MV-4-11 (cell line): Measurements from ENCODE around the gene ATXN1.

Experiments
- DNase-seq: peaks from one replicate; lab custom pipeline; 2025; lab: John Stamatoyannopoulos, UW

Gene ATXN1

DNA sequence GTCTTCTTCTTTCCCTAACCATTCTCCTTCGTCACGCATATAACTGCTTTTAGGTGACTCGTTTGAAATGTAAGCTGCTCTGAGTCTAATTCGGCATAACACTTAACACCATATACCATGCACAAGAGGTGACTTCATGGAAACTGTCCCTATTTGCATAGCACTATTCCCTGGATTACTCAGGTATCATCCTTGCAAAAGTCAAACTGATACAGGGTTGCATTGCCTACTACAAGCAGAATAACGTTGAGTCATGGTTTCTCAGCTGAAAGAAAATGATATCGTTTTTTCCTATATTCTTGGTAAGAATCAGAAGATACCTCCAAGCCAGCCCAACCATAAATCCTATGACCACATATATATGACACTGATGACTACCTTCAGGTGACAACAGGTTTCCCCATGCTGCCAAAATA is 227.5 kb downstream of the ATXN1 start:
- no peak for DNase-seq

DNA sequence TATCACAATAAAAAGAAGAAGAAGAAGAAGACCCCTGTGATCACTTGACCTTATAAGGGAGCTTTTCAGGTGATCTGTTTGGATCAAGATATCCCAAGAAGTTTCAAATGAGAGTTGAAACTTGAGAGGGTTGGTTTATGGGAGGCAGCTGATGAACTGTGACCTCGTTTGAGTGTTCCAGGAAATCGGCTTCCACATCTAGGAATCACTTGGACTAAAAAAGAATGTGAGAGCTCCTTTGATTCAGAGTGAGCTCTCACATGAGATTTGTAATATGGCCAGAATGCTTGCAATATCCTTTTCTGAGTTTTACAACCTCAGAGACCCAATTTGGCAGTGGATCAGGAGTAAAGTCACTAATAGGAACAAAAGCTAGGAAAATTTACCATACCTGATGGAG is 228.1 kb downstream of the ATXN1 start:
- no peak for DNase-seq

DNA sequence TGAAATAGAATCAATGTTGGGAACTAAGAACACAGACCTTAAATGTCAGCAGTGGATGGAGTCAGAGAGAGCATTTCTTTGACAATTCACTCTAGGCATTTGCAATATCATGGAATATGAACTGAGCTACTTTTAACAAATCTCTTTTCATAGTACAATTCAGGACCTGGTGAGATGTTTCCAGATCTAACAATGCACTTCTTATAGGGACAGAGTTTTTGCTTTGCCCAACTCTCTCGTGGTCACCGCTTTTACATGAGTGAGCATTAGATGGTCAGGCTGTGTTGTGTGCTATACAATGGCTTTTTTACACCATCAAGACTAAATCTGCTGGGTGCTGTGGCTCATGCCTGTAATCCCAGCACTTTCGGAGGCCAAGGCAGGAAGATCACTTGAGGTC is 233.6 kb downstream of the ATXN1 start:
- no peak for DNase-seq

DNA sequence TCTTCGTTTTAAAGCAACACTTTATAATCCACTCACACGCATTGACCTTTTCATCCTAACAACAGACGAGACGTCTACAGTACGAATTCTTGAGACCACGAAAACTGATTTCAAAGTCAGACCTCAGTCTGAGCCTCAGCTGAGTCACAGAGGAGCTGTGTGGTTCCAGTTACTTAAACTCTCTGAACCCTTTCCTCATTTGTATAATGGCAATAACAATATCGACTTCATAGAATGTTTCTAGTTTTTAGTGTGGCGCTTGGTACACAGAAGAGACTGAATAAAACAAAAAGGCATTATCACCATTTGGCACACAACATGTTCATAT is 236.9 kb downstream of the ATXN1 start:
- peak; percentile 42 for DNase-seq

GRCh38 chr6:16523606-16524379 is 237.5 kb downstream of the ATXN1 start:
- DNase-seq, result no peak

DNA sequence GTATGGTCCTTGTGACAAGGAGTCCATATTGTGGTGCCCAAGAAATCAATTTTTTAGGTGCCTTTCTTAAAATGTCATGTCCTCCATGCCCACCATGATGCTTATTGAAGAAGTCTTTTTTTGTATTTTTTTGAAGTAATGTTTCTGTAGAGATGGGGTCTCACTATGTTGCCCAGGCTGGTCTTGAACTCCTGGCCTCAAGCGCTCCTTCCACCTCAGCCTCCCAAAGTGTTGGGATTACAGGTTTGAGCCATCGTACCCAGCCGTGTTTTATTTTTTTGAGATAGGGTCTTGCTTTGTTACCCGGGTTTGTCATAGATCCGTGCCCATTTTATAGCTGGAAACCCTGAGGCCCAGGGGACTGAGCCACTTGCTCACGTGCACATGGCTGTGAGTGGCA is 238.3 kb downstream of the ATXN1 start:
- no peak for DNase-seq

GRCh38 chr6:16521528-16521927 is 239.7 kb downstream of the ATXN1 start:
- DNase-seq, result no peak

- no peak for DNase-seq
Measured at GRCh38 chr6:16519265-16520242, 241.7 kb downstream of the ATXN1 start.

- DNase-seq, result no peak
Measured at GRCh38 chr6:16518265-16518664, 243.0 kb downstream of the ATXN1 start.

DNA sequence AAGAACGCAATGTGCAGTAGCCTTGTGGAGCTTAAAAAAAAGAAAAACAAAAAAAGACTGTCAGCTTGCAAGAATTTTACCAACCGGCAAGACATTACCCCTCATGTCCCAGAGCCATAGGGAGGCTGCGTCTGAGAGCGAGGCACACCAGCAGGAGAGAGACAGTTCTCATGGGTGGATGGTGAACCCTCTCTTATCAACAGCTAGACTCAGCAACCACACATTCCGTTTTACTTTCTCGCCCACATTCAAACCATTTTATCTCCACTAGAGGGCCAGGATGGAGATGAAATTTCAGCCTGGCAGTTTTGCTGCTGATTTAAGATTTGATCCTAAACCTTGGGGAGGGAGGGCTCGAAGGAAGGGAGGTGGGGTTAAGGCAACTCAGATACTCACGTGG is 247.0 kb downstream of the ATXN1 start:
- peak; percentile 43 for DNase-seq

DNA sequence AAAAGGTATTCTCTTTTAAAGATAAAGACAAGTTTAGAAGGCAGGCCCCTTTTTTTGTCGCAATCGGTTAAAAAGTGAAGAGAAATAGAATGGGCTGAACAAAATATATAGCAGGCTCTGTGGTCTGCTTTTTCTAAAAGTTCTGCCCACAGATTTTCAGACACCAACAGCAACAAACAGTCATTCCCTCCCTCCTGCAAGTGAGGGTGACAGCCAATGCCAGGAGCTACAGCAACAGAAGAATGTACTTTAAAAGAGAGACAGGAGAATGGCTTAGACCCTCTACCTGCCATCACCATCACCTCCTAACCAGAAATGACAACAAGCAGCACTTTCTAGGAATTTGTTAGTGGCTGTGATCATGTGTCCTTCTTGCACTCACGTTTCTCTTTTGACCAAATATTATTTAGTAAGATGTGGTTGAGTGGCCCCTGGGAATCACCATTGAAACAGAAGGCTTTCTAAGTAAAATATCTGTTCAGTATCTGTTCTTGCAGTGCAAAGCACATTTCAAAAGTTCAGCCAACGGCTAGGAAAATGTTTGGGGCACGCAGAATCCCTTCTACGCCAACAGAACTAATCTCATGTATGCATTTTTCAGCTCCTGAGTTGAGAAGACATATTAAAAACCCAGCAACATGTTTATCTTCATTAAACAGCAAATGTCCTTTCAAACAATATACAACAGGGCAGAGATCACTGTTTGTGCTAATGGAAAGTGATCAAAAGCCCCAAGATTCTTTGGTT is 248.5 kb downstream of the ATXN1 start:
- no peak for DNase-seq

- no peak for DNase-seq
Measured at GRCh38 chr6:16511723-16512489, 249.4 kb downstream of the ATXN1 start.

DNA sequence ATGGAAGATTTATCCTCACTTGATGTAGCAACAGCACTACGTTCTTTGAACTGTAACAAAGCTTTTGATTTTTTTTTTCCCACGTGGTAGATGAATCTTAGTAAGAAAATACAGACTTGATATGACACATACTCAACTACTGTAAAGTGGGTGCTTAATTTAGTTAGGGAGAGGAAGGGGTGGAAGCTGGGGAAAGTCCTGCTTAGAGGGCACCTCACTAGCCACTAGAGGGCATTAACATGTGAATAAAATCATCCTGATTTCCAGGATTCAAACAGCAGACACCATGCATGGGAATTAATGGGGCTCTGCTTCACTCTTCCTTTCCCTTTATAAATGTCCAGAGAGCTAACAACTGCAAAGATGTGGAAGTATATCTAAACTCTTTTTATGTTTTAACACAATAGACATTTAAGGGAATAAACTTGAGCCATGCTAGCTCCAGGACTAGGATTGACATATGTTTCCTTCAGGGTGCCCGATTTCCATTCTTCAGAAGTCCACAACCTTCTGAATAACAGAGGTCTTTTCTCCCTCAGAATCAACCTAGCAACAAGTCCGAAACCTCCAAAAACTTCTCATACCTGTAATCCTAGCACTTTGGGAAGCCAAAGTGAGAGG is 250.1 kb downstream of the ATXN1 start:
- peak; percentile 36 for DNase-seq

DNA sequence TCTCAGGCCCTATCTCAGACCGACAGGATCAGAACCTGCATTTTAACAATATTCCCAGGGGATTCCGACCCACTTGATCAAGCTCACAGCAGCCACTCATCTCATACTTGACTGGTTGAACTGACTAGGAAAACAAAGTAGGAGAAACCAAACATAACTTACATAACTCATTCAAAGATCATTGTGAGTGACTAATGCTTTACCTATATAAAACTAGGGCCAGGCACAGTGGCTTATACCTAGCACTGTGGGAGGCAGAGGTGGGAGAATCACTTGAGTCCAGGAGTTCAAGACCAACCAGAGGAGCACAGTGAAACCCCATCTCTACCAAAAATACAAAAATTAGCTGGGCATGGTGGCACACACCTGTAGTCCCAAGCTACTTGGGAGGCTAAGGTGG is 251.0 kb downstream of the ATXN1 start:
- DNase-seq, result no peak

DNA sequence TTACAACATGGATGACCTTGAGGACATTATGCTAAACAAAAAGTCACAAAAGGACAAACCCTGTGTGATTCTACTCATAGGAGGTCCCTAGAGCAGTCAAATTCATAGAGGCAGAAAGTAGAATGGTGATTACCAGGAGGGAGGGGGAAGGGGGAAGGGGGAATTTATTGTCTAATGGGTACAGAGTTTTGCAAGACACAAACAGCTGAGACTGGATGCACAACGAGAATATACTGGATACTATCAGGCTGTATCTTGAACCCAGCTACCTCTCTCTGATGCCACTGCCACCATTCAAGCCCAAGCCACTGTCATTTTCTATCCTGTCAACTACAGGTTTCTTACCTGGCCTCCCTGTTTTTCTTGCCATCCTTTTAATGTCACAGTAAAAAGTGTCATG is 252.3 kb downstream of the ATXN1 start:
- no peak for DNase-seq

DNA sequence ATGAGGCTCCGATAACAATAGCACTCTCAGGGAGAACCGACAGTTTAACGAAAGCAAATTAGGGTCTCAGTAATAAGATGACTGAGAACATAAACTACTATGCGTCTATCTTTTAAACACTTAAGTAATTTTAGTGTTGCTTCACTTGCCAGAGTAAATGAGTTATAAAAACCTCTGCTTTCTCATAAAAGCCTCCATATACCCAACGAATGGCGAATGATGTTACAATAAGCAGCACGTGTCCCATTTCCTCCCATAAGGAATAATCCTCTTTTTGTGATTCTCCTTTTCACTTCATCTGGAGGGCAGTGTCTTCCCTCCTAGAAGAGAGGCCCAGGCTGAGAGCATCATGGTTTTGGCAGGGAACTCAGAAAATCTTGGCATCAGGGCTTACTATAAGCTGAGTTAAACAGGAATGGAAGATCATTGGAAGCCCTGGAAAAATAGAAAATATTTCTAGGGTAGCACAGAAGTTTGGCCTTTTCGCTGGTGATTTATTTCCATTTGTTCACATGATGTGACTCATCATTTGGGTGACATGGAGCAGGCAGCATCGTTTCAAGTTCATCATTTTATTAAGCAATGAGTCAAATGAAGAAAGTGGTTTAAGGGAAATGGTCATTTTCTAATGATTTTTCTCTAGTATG is 255.4 kb downstream of the ATXN1 start:
- DNase-seq, result peak; percentile 34

GRCh38 chr6:16504609-16505008 is 256.7 kb downstream of the ATXN1 start:
- DNase-seq, result no peak

DNA sequence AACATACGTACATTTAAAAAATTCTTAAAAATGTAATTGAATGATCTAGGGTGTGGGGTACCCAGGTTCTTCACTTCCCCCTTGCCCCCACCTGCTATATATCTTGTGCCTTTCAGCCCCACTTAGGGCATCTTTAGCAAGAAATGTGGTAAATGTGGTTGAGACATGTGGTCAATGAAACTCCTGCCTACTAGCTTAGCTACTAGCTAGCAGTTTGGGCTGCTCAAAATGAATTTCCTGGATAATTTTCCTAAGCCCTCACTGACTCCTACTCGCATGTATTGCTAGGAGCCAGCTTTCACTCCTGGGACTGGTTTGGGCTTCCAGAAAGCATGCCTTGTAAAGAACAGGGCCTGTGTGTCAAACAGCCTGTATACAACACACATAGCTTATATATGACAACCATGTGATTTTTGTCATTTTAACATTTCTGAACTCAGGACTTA is 257.3 kb downstream of the ATXN1 start:
- peak; percentile 81 for DNase-seq

DNA sequence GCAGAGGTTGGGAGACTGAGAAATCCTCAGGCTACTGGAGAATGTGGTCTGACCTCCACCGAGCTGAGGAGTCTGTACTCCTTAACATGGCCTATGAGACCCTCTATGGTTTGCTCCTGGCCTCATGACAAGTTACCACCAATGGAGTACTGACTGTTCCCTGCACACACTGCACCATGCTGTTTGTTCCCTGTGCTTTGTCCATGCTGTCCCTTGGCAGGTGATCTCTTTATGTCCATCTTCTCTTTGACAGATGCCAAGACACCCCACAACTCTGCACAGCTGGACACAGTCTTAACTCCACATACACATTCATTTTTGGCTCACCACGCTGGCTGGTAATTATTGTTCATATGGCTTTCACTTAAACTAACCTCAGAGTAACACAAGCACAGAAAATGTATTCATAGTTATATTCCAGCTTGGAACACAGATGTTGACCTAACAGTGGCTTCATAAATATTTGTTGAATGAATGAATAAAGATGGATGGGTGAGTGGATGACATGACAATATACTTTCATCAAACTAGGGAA is 258.0 kb downstream of the ATXN1 start:
- DNase-seq, result no peak

DNA sequence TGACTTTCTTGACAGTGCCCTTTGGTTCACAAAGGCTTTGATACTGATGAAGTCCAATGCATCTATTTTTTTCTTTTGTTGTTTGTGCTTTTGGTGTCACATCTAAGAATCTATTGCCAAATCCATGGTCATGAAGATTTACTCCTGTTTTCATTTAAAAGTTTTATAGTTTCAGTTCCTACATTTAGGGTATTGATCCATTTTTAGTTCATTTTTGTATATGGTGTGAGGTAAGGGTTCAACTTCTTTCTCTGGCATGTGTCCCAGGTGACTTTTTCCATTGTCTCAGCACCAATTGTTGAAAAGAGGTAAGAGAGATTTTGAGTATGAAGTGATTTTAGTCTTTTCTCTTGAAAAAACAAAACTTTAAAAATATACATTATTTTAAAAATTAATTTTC is 262.3 kb downstream of the ATXN1 start:
- peak; percentile 42 for DNase-seq
